ENCODE data around the gene CCDC158. TPM values are rescaled to one million over a fixed set of nuclear protein-coding genes. Genes with fewer than 3 reads are reported as not detected.
"Not testable (repeated sequence)": the region's sequence is repeated elsewhere in the genome, so short reads cannot be mapped to it uniquely, and the experiment has no call there.

The CCDC158 gene
- total RNA-seq, 1 donor from 2014 or later = not detected

DNA sequence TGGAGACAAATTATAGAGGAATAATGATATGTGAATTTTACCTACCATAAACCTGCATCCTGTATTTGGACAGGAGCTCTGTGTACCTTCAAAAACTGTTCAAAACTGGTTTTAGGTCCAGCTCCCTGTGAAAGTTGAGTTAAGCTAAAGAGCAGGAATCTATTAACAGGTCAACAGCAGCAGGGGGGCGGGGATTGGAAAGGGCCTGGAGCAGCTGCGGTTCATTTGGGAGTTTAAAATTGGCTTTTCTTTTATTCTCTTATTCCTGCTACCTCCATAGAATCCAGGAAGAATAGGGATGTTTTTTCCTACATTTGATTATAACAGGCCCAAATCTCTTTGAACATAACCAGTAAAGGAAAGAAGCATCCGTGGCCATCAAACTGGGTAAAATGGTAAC, 37.9 kb upstream of the CCDC158 start:
- TF ChIP-seq, protein P1, sequence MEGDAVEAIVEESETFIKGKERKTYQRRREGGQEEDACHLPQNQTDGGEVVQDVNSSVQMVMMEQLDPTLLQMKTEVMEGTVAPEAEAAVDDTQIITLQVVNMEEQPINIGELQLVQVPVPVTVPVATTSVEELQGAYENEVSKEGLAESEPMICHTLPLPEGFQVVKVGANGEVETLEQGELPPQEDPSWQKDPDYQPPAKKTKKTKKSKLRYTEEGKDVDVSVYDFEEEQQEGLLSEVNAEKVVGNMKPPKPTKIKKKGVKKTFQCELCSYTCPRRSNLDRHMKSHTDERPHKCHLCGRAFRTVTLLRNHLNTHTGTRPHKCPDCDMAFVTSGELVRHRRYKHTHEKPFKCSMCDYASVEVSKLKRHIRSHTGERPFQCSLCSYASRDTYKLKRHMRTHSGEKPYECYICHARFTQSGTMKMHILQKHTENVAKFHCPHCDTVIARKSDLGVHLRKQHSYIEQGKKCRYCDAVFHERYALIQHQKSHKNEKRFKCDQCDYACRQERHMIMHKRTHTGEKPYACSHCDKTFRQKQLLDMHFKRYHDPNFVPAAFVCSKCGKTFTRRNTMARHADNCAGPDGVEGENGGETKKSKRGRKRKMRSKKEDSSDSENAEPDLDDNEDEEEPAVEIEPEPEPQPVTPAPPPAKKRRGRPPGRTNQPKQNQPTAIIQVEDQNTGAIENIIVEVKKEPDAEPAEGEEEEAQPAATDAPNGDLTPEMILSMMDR (IDR thresholded peaks at IDR 0.05; ENCODE audit: partially characterized antibody, unreplicated experiment) = no peak
- peak; percentile 26 for DNase-seq
- Mint-ChIP-seq H3K27me3 (ENCODE audit: unreplicated experiment) (no peaks in the 10 kb centered on the region), H3K4me1 (ENCODE audit: low read depth, unreplicated experiment) (peaks cover 10% of the 10 kb centered on the region), H3K9me3 (ENCODE audit: unreplicated experiment) (peaks cover 3% of the 10 kb centered on the region), H3K27ac (ENCODE audit: unreplicated experiment) (no peak overlapping the region), H3K4me3 (ENCODE audit: unreplicated experiment) (no peak overlapping the region), H3K36me3 (ENCODE audit: unreplicated experiment) (peaks cover 13% of the 10 kb centered on the region)

DNA sequence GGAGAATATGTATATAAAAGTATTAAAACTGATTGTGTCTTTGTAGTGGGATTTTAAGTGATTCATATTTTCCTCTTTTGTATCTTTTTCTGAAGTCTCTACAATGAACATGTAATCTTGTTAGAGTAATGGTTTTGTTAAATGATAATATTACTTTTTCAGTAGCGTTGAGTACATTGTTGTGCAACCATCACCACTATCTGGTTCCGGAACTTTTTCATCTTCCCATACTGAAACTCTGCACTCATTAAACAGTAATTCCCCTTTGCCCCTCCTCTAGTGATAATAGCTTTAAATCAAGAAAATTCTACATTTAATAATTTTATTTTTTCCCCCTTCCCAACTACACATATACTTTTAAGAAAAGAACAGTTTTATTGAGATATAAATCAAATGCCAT, 37.4 kb upstream of the CCDC158 start:
- TF ChIP-seq, protein P1 (IDR thresholded peaks at IDR 0.05; ENCODE audit: partially characterized antibody, unreplicated experiment) = no peak
- Mint-ChIP-seq H3K27ac (ENCODE audit: unreplicated experiment) (no peak overlapping the region), H3K4me3 (ENCODE audit: unreplicated experiment) (no peak overlapping the region), H3K9me3 (ENCODE audit: unreplicated experiment) (peaks cover 3% of the 10 kb centered on the region), H3K4me1 (ENCODE audit: low read depth, unreplicated experiment) (peaks cover 10% of the 10 kb centered on the region), H3K27me3 (ENCODE audit: unreplicated experiment) (no peaks in the 10 kb centered on the region), H3K36me3 (ENCODE audit: unreplicated experiment) (peaks cover 11% of the 10 kb centered on the region)
- DNase-seq = no peak

DNA sequence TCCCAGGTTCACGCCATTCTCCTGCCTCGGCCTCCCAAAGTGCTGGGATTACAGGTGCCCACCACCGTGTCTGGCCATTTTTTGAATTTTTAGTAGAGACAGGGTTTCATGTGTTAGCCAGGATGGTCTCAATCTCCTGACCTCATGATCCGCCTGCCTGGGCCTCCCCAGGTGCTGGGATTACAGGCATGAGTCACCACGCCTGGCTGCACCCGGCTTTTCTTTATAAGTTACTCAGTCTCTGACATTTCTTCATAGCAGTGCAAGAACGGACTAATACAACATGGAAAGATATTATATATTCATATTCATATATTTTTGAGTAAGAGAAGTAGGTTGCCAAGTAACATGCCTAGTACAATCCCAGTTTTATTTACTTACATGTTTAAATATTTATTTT, 36.9 kb upstream of the CCDC158 start:
- TF ChIP-seq, protein P1 (IDR thresholded peaks at IDR 0.05; ENCODE audit: partially characterized antibody, unreplicated experiment) = no peak
- Mint-ChIP-seq H3K4me1 (ENCODE audit: low read depth, unreplicated experiment) (peaks cover 10% of the 10 kb centered on the region), H3K27ac (ENCODE audit: unreplicated experiment) (no peak overlapping the region), H3K27me3 (ENCODE audit: unreplicated experiment) (no peaks in the 10 kb centered on the region), H3K36me3 (ENCODE audit: unreplicated experiment) (peaks cover 7% of the 10 kb centered on the region), H3K9me3 (ENCODE audit: unreplicated experiment) (peaks cover 3% of the 10 kb centered on the region), H3K4me3 (ENCODE audit: unreplicated experiment) (no peak overlapping the region)
- DNase-seq = no peak

DNA sequence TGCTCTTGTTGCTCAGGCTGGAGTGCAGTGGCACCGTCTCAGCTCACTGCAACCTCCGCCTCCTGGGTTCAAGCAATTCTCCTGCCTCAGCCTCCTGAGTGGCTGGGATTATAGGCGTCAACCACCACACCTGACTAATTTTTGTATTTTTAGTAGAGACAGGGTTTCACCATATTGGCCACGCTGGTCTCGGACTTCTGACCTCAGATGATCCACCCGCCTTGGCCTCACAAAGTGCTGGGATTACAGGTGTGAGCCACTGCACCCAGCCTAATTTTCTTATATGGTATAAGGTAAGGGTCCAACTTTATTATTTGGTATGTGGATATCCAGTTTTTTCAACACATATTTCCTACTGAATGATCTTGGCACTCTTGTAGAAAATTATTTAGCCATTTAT, 33.1 kb upstream of the CCDC158 start:
- not testable (repeated sequence) for H3K9me3 Mint-ChIP-seq (ENCODE audit: unreplicated experiment); H3K27me3 Mint-ChIP-seq (ENCODE audit: unreplicated experiment); H3K4me1 Mint-ChIP-seq (ENCODE audit: low read depth, unreplicated experiment); H3K36me3 Mint-ChIP-seq (ENCODE audit: unreplicated experiment); DNase-seq; H3K4me3 Mint-ChIP-seq (ENCODE audit: unreplicated experiment); H3K27ac Mint-ChIP-seq (ENCODE audit: unreplicated experiment)

DNA sequence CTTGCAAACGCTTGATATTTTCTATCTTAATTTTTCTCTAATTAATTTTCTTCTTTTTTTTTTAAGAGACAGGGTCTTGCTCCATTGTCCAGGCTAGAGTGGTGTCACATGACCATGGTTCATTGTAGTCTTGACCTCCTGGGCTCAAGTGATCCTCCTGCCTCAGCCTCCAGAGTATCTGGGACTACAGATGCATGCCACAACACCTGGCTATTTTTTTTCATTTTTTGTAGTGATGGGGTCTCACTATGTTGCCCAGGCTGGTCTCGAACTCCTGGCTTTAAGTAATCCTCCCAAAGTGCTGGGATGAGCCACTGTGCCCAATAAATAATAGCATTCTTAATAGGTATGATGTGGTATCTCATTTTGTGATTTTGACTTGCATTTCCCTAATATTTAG, 32.3 kb upstream of the CCDC158 start:
- Mint-ChIP-seq H3K4me1 (ENCODE audit: low read depth, unreplicated experiment) (no peaks in the 10 kb centered on the region), H3K36me3 (ENCODE audit: unreplicated experiment) (no peaks in the 10 kb centered on the region), H3K27ac (ENCODE audit: unreplicated experiment) (no peak overlapping the region), H3K9me3 (ENCODE audit: unreplicated experiment) (no peaks in the 10 kb centered on the region), H3K27me3 (ENCODE audit: unreplicated experiment) (no peaks in the 10 kb centered on the region), H3K4me3 (ENCODE audit: unreplicated experiment) (no peak overlapping the region)
- TF ChIP-seq, protein P1 (IDR thresholded peaks at IDR 0.05; ENCODE audit: partially characterized antibody, unreplicated experiment) = no peak
- no peak for DNase-seq

DNA sequence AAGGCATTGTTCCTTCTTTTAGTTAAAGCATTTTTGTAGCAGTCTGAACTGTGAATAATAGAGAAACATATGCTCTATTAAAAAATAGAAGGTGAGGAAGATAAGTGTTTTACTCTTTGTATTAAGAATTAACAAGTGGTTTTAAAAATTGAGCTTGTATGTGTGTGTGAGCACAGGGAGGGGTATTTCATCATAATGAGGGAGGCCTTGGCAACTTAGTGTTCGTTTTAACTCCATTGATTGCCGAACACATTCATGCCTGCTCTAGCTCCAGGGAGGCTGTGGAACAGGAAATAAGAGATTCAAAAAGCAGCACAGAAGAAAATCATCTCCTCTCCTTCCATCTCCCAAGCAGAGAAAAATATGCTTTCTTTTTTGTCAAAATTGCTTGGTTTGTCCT, 28.9 kb upstream of the CCDC158 start:
- Mint-ChIP-seq H3K27me3 (ENCODE audit: unreplicated experiment) (no peaks in the 10 kb centered on the region), H3K4me1 (ENCODE audit: low read depth, unreplicated experiment) (no peaks in the 10 kb centered on the region), H3K4me3 (ENCODE audit: unreplicated experiment) (no peak overlapping the region), H3K9me3 (ENCODE audit: unreplicated experiment) (peaks cover 2% of the 10 kb centered on the region), H3K36me3 (ENCODE audit: unreplicated experiment) (no peaks in the 10 kb centered on the region), H3K27ac (ENCODE audit: unreplicated experiment) (no peak overlapping the region)
- TF ChIP-seq, protein P1 (IDR thresholded peaks at IDR 0.05; ENCODE audit: partially characterized antibody, unreplicated experiment) = no peak
- DNase-seq = no peak
